Kidney epithelial cell (primary cell): ENCODE data around the gene ZCCHC24. TPM values are rescaled to one million over a fixed set of nuclear protein-coding genes. Genes with fewer than 3 reads are reported as not detected.

ENCODE experiments used
- DNase-seq: peaks from one replicate; pipeline ENCODE4 v3.0.0-alpha.2; 2010; ENCODE audit warnings: low read depth
- H3K27me3 ChIP-seq: 2 replicates; pipeline ENCODE4 v1.6.0; 2011; ENCODE audit warnings: low read length; ENCODE audit not compliant: control insufficient read depth, insufficient read depth
- H3K36me3 ChIP-seq: 2 replicates; pipeline ENCODE4 v1.5.1; 2011; ENCODE audit warnings: low read length; ENCODE audit not compliant: control insufficient read depth, insufficient read depth
- H3K4me3 ChIP-seq: 2 replicates; pipeline ENCODE4 v1.5.1; 2011; ENCODE audit warnings: low read depth, mild to moderate bottlenecking, control low read depth, low read length
- CTCF ChIP-seq: IDR thresholded peaks from 2 replicates; pipeline ENCODE4 v1.5.1; 2011; ENCODE audit warnings: mild to moderate bottlenecking, moderate library complexity, low read length, control low read depth, inconsistent platforms; ENCODE audit not compliant: insufficient read depth, poor library complexity, severe bottlenecking
- total RNA-seq: library from RNA; depleted of rRNA; stranded (reverse); fragments of >200 nt; gene quantifications from 2 replicates; pipeline ENCODE4 v1.2.3, GENCODE V29; 2015

ZCCHC24 gene
- total RNA-seq, 1 donor from 2014 or later = 6.2 TPM

- TF ChIP-seq CTCF = no peak
- Histone ChIP-seq H3K27me3 (no peaks in the 10 kb centered on the region), H3K36me3 (no peaks in the 10 kb centered on the region)
Observed at GRCh38 chr10:79417731-79418130, 27.7 kb downstream of the ZCCHC24 start.

GRCh38 chr10:79417266-79417665 lies 28.2 kb downstream of the ZCCHC24 start:
- no peaks in the 10 kb centered on the region for H3K36me3 ChIP-seq
- H3K4me3 ChIP-seq = no peak overlapping the region
- no peak for DNase-seq
- no peaks in the 10 kb centered on the region for H3K27me3 ChIP-seq
- no peak for TF ChIP-seq CTCF

More at GRCh38 chr10:79417731-79418130, 27.7 kb downstream of the ZCCHC24 start:
- no peak overlapping the region for H3K4me3 ChIP-seq
- DNase-seq = no peak

GRCh38 chr10:79416578-79417255 lies 28.7 kb downstream of the ZCCHC24 start:
- DNase-seq = no peak
- Histone ChIP-seq H3K27me3 (no peaks in the 10 kb centered on the region), H3K4me3 (no peak overlapping the region), H3K36me3 (no peaks in the 10 kb centered on the region)
- TF ChIP-seq CTCF = no peak

GRCh38 chr10:79415736-79416577 lies 29.5 kb downstream of the ZCCHC24 start:
- no peak for TF ChIP-seq CTCF
- no peaks in the 10 kb centered on the region for H3K27me3 ChIP-seq
- H3K36me3 ChIP-seq = no peaks in the 10 kb centered on the region
- no peak overlapping the region for H3K4me3 ChIP-seq
- no peak for DNase-seq

- H3K36me3 ChIP-seq = no peaks in the 10 kb centered on the region
- no peak for DNase-seq
- no peaks in the 10 kb centered on the region for H3K27me3 ChIP-seq
- TF ChIP-seq CTCF = no peak
- H3K4me3 ChIP-seq = no peak overlapping the region
Observed at GRCh38 chr10:79414714-79415113, 30.7 kb downstream of the ZCCHC24 start.
